DMS153 treated with DMSO at 0.1 percent for 48 hours (cell line): Measurements from ENCODE around the gene KRT7.
"Not testable (repeated sequence)": the region's sequence is repeated elsewhere in the genome, so short reads cannot be mapped to it uniquely, and the experiment has no call there.

ENCODE experiments used
- DNase-seq: peaks from one replicate; lab custom pipeline; 2025; ENCODE audit not compliant: unreplicated experiment; lab: John Stamatoyannopoulos, UW

Gene KRT7

DNA sequence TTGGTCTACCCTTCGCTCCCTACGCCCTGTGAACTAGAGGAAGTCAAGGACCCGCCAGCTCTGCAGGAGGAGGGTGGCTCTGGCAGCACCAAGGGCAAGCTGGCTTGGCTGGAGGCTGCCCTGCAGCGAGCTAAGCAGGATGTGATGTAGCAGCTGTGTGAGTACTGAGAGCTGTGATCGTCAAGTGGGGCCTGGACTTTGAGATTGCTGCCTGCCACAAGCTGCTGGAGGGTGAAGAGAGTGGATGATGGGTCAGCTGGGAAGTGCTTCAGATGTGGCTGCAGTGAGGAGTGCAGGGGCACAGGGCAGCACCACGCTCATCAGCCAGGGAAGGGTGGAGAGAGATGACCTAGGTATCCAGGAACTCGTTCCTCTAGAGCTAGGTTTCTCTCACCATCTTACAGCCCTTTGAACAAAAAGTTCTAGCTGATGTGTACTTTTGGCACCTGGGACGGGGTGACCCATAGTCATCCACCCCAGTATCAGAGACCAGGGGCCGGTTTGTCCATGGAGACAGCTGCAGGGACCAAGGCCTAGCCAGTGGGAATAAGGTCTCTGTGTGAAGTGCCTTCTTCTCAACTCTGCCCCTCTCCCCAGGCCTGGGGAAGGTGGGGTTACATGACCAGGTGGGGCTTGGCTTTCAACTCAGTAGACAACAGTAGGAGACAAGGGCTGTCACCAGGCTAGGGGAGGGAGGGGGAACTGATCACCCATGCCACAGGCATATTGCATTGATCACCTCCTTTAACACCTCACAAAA, 44.6 kb downstream of the KRT7 start:
- DNase-seq: peak; percentile 6

DNA sequence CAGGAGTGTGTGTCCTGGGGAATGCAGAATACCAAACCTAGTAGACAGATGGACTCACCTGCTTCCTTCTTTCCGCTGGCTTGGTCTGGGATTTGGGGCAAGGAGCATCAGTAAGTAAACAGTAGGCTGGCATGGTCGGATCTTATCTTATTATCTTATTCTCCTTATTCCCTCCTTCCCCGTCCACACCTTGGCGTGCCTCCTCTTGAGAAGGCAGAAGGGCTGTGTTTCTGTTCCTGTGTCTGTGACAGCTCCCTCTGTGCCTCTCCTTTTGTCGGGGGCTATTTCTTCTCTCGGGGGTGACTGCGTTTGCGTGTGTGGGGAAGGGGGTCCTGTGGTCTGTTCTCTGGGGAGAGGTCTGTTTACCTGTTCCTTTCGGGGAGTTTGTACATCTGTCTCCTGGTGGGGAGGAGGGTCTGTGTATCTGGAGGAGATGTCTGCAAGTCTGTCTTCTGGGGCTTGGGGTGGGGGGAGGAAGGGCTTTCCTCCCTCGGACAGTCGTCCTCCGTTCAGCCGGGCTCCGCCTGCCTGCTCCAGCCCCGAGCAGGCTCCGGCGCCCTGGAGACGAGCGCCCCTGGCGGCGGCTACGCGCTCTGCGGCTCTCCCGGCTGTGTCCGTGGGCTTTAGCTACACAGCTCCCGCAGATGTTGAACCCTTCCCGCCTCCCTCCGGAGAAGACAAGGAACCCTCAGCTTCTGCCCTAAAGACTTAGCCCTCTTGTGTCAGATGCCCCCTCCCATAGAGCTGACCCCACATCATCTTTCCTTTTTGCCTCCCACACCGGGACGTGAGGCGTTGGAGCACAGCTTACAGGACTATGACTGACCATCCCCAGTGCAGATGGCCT, 45.8 kb downstream of the KRT7 start:
- peak; percentile 65 for DNase-seq

DNA sequence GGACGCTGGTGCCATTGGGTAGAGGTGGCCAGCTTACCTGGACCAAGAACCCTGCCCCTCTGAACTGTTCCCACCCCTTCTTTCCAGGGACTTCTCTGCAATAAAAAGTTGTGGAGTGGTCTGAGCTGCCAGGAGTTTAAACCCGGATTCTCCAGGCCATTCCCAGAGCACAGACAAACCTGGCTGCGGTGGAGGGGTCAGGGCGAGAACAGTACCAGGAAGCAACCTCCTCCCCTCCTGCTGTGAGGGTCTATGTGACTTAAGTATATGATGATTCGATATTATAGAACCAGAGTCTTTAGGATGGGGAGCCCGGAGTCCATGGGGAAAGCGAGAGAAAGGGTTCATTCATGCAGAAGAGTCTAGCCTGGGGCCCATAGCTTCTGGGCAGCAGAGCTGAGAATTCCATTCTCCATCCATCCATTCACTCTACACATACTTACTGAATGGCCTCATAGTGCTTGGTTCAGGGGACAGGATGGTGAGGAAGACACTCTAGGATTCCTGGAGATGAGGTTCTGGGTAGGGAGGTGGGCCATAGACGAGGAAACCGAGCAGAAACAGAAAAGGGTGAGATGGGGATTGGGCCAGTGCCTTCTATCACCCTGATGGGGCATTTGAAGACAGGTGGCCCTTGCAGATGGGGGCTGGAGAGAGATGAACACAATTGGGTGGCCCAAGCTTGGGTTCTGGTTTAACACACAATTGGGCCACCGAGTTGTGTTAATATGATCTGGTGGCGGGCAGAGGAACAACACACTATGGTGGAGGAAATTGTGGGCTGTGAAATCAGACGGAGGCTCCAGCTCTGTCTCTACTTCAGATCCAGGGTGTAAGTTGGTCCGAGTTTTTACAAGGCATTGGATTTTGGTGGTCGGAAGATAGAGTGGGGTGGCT, 46.6 kb downstream of the KRT7 start:
- no peak for DNase-seq

DNA sequence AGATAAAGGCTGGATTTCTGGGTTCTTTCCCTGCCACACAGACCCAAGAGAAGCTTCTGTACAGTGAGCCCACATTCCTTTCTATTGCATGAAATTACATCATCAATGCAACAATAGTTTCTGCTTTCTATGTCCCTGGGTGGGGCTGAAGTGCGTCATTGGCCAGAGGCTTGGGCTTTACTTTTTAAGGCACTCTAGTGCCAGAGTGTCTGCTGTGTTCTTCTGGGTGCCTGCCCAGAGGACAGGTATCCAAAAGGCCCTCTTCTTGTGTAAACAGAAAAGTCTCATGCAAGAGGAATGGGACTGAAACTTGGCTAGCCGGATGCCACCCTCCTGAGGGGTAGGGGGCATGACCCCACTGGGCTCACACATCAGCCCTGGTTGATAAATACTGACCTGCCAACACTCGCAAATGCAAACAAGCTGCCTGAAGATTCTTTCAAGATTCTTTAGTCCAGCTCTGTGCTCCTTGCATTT, 47.3 kb downstream of the KRT7 start:
- no peak for DNase-seq

DNA sequence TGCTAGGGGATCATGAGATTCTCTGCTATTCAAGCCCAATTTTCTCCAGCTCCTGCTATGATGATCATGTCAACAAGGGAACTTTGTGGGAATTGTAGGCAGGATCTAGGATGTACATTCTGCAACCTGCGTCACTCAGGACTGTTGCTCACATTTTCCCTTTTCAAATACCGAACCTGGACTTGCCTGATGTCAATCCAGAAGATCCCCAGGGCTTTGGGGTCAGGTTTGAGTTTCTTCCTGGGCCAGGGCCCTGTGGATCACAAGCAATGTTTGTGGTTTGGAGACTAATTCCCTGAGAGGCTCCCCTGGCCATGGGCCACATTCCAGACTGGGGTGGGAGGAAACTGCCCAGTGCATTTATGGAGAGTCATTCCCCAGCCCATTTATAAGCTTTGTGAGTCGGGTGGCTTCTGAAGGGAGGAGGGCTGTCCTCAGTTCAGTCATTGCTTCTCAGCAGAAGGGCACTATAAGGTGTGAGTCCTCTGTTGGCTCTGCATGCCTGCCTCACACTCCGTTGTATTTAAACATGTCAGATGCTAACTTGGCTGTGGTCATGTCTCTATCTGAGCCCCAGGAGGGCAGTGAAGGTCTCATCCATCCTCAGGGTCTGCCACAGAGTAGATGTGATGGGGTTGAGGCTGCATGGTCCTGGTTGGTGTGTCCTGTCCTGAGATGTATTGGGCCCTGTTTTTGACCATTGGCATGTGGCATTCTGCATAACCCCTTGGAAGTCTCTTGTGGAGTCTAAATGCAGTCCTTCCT, 47.9 kb downstream of the KRT7 start:
- DNase-seq: no peak

GRCh38 chr12:52284562-52285171, 51.6 kb downstream of the KRT7 start:
- no peak for DNase-seq

DNA sequence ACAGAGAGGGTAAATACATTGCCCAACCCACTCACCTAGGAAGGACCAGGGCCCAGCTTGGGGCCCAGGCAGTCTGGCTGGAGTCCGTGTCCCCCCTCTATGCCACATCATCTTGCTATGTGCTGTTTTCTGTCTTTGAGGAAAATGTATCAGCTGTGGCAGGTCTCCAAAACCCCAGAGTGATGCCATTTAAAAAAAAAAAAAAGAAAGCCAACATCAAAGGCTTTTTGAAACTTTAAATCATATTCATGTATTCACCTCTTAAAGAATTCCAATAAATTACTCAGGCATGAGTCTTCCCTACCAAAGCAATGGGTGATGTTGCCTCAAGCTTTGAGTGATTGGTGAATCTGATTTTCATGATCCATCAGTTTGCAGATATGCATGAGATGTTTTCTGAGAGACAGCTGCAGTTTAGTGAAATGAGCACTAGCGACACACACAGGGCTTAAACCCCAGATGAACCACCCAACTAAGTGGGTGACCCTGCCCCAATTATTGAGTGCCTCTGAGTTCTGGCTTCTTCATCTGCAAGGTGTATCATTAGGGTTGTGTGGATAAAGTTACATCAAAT, 52.2 kb downstream of the KRT7 start:
- DNase-seq: no peak

GRCh38 chr12:52285851-52286530, 52.9 kb downstream of the KRT7 start:
- no peak for DNase-seq

GRCh38 chr12:52286857-52287785, 54.1 kb downstream of the KRT7 start:
- not testable (repeated sequence) for DNase-seq

DNA sequence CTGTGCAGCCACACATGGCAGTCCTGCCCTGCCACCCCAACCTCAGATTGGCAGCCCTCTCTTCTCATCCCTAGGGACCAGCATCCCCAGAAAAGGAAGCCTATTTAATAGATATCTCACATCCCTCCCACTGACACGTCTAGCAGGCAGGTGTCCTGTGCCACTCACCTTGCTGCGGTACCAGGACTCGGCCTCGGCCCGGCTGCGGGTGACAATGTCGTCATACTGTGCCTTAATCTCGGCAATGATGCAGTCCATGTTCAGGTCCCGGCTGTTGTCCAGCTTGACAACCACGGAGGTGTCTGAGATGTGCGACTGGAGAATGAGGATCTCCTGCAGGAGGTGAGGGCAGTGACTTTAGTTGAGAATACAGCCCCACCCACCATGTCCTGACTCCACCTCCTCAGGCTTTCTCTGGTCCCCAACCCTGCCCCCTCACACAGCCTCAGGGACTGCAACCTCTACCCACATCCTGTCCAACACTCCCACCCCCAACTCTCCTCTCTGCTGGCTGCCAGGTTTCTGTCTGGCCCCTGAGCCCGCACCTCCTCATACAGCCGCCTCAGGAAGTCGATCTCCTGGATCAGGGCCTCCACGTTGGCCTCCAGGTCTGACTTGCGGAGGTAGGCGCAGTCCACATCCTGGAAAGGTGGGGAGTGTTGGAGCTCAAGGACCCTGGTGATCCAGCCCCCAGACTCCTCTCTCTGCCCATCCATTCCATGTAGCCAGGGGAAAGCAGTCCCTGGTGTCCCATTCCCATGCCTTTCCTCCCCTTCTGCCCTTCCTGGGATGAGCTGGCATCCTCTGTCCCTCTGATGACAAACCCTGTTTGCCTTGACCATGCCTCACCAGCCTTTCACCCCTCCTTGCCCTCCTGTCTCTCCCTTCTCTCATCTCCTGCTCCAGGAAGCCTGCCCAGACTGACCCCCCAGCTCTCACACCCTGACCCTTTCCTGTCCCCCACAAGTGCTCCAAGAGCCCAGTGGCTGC, 55.1 kb downstream of the KRT7 start:
- not testable (repeated sequence) for DNase-seq

DNA sequence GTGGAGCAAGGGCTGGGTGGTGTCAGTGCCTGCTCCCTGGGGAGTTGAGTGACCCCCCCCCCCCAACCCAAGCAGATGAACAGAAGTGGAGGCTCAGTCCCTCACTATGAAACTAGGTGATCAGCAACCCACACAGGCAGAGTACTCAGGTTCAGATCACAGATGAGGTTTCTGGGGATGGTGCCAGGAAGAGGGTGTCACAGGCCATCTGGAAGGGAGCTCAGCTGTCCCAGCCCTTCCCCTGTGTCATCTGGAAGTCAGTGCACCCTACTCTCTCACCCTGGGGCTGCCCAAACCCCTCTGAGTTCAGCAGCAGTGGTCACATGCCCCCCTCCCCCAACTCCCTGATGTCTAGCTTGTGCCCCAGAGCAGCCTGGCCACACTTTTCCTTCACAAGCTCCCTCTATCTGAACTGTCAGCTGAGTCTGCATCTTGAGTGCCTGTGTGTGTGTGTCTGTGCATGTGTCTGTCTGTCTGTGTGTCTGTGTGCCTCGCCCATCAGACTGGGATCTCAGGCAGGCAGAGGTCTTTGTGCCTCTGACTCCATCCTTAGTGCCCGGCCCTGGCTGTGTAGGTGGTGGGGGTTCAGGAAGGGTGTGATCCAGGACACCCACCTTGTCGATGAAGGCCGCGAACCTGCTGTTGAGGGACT, 57.6 kb downstream of the KRT7 start:
- DNase-seq: not testable (repeated sequence)

GRCh38 chr12:52291267-52291935, 58.4 kb downstream of the KRT7 start, which contains the start of gene KRT81:
KRT81 (minus strand) TSS chr12:52291534; CDS start chr12:52291465, 69 bp downstream.
- DNase-seq: no peak

- no peak for DNase-seq
These were observed 60.9 kb downstream of the KRT7 start for GRCh38 chr12:52293926-52294325.

DNA sequence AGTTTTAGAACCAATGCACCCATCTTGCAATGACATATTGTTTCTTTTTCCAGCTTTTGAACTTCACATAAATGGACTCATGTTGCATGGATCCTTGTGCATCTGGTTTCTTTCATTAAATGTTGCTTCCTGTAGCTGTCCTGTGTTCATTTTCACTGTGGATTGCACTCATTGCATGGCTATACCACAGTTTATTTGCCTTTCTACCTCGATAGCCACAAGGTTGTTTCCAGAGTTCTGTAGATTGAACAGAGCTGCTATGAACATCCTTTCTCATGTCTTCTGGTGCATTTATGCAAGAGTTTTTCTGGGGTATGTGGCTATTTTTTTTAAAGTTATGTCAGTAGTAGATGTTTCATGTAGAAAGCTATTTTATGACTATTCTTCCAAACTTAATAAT, 61.8 kb downstream of the KRT7 start:
- no peak for DNase-seq

GRCh38 chr12:52295663-52296062, 62.6 kb downstream of the KRT7 start:
- no peak for DNase-seq
